ENCODE measurements around the gene STARD9. TPM values are rescaled to one million over a fixed set of nuclear protein-coding genes. Genes with fewer than 3 reads are reported as not detected.
"Not testable (repeated sequence)": the region's sequence is repeated elsewhere in the genome, so short reads cannot be mapped to it uniquely, and the experiment has no call there.

STARD9 gene
- total RNA-seq, 1 donor from 2014 or later: 13.6 TPM

- peaks cover 37% of the 10 kb centered on the region for H3K36me3 Mint-ChIP-seq (ENCODE audit: low read depth)
- no peak for TF ChIP-seq CTCF (IDR thresholded peaks at IDR 0.05)
- H3K9me3 Mint-ChIP-seq (ENCODE audit: low read depth): no peaks in the 10 kb centered on the region
- H3K4me3 Mint-ChIP-seq (ENCODE audit: unreplicated experiment): no peak overlapping the region
- no peak for DNase-seq (ENCODE audit: low spot score)
- no peak overlapping the region for H3K27ac Mint-ChIP-seq (ENCODE audit: unreplicated experiment)
- peaks cover 18% of the 10 kb centered on the region for H3K4me1 Mint-ChIP-seq (ENCODE audit: low read depth)
- H3K27me3 Mint-ChIP-seq (ENCODE audit: low read depth): no peaks in the 10 kb centered on the region
Observed at GRCh38 chr15:42670451-42670850, 95.0 kb downstream of the STARD9 start.

- peaks cover 18% of the 10 kb centered on the region for H3K4me1 Mint-ChIP-seq (ENCODE audit: low read depth)
- no peaks in the 10 kb centered on the region for H3K27me3 Mint-ChIP-seq (ENCODE audit: low read depth)
- no peaks in the 10 kb centered on the region for H3K9me3 Mint-ChIP-seq (ENCODE audit: low read depth)
- peaks cover 37% of the 10 kb centered on the region for H3K36me3 Mint-ChIP-seq (ENCODE audit: low read depth)
- H3K4me3 Mint-ChIP-seq (ENCODE audit: unreplicated experiment): no peak overlapping the region
- TF ChIP-seq CTCF (IDR thresholded peaks at IDR 0.05): no peak
- DNase-seq (ENCODE audit: low spot score): no peak
- no peak overlapping the region for H3K27ac Mint-ChIP-seq (ENCODE audit: unreplicated experiment)
Observed at GRCh38 chr15:42672444-42672843, 97.0 kb downstream of the STARD9 start.

- Mint-ChIP-seq H3K27ac (ENCODE audit: unreplicated experiment) (no peak overlapping the region), H3K4me1 (ENCODE audit: low read depth) (peaks cover 18% of the 10 kb centered on the region), H3K27me3 (ENCODE audit: low read depth) (no peaks in the 10 kb centered on the region), H3K4me3 (ENCODE audit: unreplicated experiment) (no peak overlapping the region), H3K9me3 (ENCODE audit: low read depth) (no peaks in the 10 kb centered on the region), H3K36me3 (ENCODE audit: low read depth) (peaks cover 34% of the 10 kb centered on the region)
- DNase-seq (ENCODE audit: low spot score): no peak
- no peak for TF ChIP-seq CTCF (IDR thresholded peaks at IDR 0.05)
Observed at GRCh38 chr15:42674472-42674871, 99.1 kb downstream of the STARD9 start.

- peaks cover 18% of the 10 kb centered on the region for H3K4me1 Mint-ChIP-seq (ENCODE audit: low read depth)
- no peaks in the 10 kb centered on the region for H3K27me3 Mint-ChIP-seq (ENCODE audit: low read depth)
- no peaks in the 10 kb centered on the region for H3K9me3 Mint-ChIP-seq (ENCODE audit: low read depth)
- no peak for DNase-seq (ENCODE audit: low spot score)
- H3K36me3 Mint-ChIP-seq (ENCODE audit: low read depth): peaks cover 33% of the 10 kb centered on the region
- no peak overlapping the region for H3K27ac Mint-ChIP-seq (ENCODE audit: unreplicated experiment)
- no peak overlapping the region for H3K4me3 Mint-ChIP-seq (ENCODE audit: unreplicated experiment)
- no peak for TF ChIP-seq CTCF (IDR thresholded peaks at IDR 0.05)
Observed at GRCh38 chr15:42675021-42675420, 99.6 kb downstream of the STARD9 start.

GRCh38 chr15:42679285-42680141, 104.1 kb downstream of the STARD9 start:
- no peak for DNase-seq (ENCODE audit: low spot score)
- H3K4me1 Mint-ChIP-seq (ENCODE audit: low read depth): no peaks in the 10 kb centered on the region
- H3K9me3 Mint-ChIP-seq (ENCODE audit: low read depth): no peaks in the 10 kb centered on the region
- H3K27ac Mint-ChIP-seq (ENCODE audit: unreplicated experiment): no peak overlapping the region
- no peak for TF ChIP-seq CTCF (IDR thresholded peaks at IDR 0.05)
- no peak overlapping the region for H3K4me3 Mint-ChIP-seq (ENCODE audit: unreplicated experiment)
- H3K27me3 Mint-ChIP-seq (ENCODE audit: low read depth): no peaks in the 10 kb centered on the region
- peaks cover 55% of the 10 kb centered on the region for H3K36me3 Mint-ChIP-seq (ENCODE audit: low read depth)

- H3K4me3 Mint-ChIP-seq (ENCODE audit: unreplicated experiment); H3K27me3 Mint-ChIP-seq (ENCODE audit: low read depth); H3K4me1 Mint-ChIP-seq (ENCODE audit: low read depth); DNase-seq (ENCODE audit: low spot score); H3K9me3 Mint-ChIP-seq (ENCODE audit: low read depth); H3K27ac Mint-ChIP-seq (ENCODE audit: unreplicated experiment): not testable (repeated sequence)
- H3K36me3 Mint-ChIP-seq (ENCODE audit: low read depth): peaks cover 52% of the 10 kb centered on the region
Observed at GRCh38 chr15:42680142-42680482, 104.7 kb downstream of the STARD9 start.

Data from chondrocyte (in vitro differentiated cells).